ENCODE results near the gene CTNNA1.

DNA sequence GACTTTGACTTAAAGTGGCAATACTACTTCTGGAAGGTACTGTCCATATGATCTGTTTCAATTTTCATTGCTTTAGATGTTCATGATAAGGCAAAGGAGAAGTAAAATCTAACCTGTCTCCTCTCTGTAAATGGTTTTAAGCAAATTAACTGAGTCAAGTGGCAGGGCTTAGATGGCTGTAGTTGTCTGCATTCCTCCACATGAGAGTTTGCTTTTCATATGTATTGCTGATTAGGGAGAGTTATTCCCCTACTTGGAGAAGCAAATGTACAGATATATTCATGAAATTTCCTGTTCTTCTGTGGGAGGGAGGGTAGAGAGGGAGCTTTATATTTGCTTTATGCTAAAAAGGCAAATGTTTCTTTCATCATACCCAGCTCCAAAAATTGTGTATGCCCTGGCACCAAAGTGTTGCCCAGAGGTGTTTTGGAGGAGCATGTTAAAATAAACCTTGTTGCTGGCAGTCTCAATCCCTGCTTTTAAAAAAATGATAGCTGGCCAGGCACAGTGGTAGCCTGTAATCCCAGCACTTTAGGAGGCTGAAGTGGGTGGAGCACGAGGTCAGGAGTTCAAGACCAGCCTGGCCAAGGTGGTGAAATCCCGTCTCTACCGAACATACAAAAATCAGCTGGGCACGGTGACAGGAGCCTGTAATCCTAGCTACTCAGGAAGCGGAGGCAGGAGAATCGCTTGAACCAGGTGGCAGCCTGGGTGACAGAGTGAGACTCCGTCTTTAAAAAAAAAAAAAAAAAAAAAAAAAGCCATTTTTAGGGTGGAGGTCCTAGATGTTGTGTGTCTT lies 125.4 kb downstream of the CTNNA1 start:
- TF ChIP-seq, protein P1, sequence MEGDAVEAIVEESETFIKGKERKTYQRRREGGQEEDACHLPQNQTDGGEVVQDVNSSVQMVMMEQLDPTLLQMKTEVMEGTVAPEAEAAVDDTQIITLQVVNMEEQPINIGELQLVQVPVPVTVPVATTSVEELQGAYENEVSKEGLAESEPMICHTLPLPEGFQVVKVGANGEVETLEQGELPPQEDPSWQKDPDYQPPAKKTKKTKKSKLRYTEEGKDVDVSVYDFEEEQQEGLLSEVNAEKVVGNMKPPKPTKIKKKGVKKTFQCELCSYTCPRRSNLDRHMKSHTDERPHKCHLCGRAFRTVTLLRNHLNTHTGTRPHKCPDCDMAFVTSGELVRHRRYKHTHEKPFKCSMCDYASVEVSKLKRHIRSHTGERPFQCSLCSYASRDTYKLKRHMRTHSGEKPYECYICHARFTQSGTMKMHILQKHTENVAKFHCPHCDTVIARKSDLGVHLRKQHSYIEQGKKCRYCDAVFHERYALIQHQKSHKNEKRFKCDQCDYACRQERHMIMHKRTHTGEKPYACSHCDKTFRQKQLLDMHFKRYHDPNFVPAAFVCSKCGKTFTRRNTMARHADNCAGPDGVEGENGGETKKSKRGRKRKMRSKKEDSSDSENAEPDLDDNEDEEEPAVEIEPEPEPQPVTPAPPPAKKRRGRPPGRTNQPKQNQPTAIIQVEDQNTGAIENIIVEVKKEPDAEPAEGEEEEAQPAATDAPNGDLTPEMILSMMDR (IDR thresholded peaks at IDR 0.05; ENCODE audit: insufficient read depth, low read depth, low read length), result no peak
- TF ChIP-seq EZH2 (IDR thresholded peaks at IDR 0.05; ENCODE audit: insufficient read depth, low read length), result no peak

All from astrocyte (in vitro differentiated cells and primary cell).